ENCODE data around the gene MFAP4.

GRCh38 chr17:19335951-19336631 lies 50.9 kb downstream of the MFAP4 start:
- TF ChIP-seq ZNF274 (IDR thresholded peaks at IDR 0.05; ENCODE audit: low read depth, low read length) (no peak), SUZ12 (IDR thresholded peaks at IDR 0.05; ENCODE audit: extremely low read depth, insufficient read depth, insufficient read length) (no peak), YY1 (IDR thresholded peaks at IDR 0.05; ENCODE audit: insufficient read depth, insufficient read length) (no peak)
